ENCODE measurements around the gene VPS41. TPM values are rescaled to one million over a fixed set of nuclear protein-coding genes. Genes with fewer than 3 reads are reported as not detected.

Gene VPS41
- total and polyA plus RNA-seq, 10 of the 15 experiments (the other 5 are each of a cell fraction or from before 2014, with no cell fraction given) = 15.3 to 63.2 (median 47.0) TPM

DNA sequence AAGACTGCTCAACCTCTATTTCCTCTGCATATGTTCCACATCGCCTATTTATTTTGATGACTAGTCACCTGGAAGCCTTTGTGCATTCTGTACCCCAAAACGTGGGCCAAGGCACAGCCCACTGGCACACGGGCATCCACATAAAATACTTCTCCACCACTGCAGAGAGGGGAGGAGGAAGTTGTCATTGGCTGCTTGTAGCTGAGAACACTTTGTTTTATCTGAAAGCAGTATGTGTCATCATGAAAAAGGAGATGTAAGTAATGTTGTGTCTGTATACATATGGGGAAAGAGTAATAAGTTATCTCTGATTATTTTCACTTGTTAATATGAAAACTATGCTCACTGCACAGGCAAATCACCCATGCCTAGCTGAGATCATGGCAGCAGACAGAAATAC, 229.6 kb downstream of the VPS41 start:
- Histone ChIP-seq H3K9me3 (replicated peaks; ENCODE audit: control insufficient read depth, insufficient read depth, low read length) (no peaks in the 10 kb centered on the region), H3K36me3 (ENCODE audit: control insufficient read depth in 2 of 2, insufficient read depth in 2 of 2, low read length in 1 of 2) (no peaks in the 10 kb centered on the region), H3K4me1 (ENCODE audit: control insufficient read depth, insufficient read depth, low read length) (no peaks in the 10 kb centered on the region), H3K79me2 (ENCODE audit: control insufficient read depth, insufficient read depth, low read length) (no peaks in the 10 kb centered on the region), H3K27ac (ENCODE audit: control insufficient read depth, insufficient read depth) (no peak overlapping the region), H2AFZ (ENCODE audit: control insufficient read depth, low read depth, low read length) (no peak overlapping the region), H3K9ac (ENCODE audit: control insufficient read depth, insufficient read depth, low read length) (no peak overlapping the region), H3K4me3 (no peak overlapping the region), H3K27me3 (replicated peaks in 1 of 2; ENCODE audit: control insufficient read depth in 2 of 2, insufficient read depth in 2 of 2, low read length in 1 of 2) (no peaks in the 10 kb centered on the region; a peak in 1 of 4 replicates), H4K20me1 (ENCODE audit: control insufficient read depth, insufficient read depth) (no peaks in the 10 kb centered on the region), H3K4me2 (ENCODE audit: control insufficient read depth, insufficient read depth) (no peak overlapping the region)
- intact Hi-C loops (cut with micrococcal nuclease; ENCODE audit: unreplicated experiment) = no loop called here
- CTCF ChIA-PET = interaction anchor here (2.0 kb wide), 1 partner anchor 19 kb away, joined by 8 read pairs; no protein-coding TSS in a partner anchor
- in situ Hi-C loops (cut with MboI) = no loop called here
- BruUV-seq (replicated peaks) = no TSS peak
- POLR2A ChIA-PET = no interaction called here
- SMC1A ChIA-PET (ENCODE audit: uncharacterized antibody, unreplicated experiment) = no interaction called here
- FAIRE-seq = no peak
- RAD21 ChIA-PET (ENCODE audit: unreplicated experiment) = no interaction called here
- 14% methylated on average over 3 of the region's 3 CpGs for WGBS (ENCODE audit: insufficient coverage, insufficient replicate concordance, low lambda C conversion rate, missing lambda C conversion rate)
- DNase-seq (ENCODE audit: low read depth, low spot score) = no peak
- no peak for ATAC-seq
- TF ChIP-seq, protein P1, sequence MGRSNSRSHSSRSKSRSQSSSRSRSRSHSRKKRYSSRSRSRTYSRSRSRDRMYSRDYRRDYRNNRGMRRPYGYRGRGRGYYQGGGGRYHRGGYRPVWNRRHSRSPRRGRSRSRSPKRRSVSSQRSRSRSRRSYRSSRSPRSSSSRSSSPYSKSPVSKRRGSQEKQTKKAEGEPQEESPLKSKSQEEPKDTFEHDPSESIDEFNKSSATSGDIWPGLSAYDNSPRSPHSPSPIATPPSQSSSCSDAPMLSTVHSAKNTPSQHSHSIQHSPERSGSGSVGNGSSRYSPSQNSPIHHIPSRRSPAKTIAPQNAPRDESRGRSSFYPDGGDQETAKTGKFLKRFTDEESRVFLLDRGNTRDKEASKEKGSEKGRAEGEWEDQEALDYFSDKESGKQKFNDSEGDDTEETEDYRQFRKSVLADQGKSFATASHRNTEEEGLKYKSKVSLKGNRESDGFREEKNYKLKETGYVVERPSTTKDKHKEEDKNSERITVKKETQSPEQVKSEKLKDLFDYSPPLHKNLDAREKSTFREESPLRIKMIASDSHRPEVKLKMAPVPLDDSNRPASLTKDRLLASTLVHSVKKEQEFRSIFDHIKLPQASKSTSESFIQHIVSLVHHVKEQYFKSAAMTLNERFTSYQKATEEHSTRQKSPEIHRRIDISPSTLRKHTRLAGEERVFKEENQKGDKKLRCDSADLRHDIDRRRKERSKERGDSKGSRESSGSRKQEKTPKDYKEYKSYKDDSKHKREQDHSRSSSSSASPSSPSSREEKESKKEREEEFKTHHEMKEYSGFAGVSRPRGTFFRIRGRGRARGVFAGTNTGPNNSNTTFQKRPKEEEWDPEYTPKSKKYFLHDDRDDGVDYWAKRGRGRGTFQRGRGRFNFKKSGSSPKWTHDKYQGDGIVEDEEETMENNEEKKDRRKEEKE (IDR thresholded peaks at IDR 0.05) = no peak
- TF ChIP-seq, protein P2, sequence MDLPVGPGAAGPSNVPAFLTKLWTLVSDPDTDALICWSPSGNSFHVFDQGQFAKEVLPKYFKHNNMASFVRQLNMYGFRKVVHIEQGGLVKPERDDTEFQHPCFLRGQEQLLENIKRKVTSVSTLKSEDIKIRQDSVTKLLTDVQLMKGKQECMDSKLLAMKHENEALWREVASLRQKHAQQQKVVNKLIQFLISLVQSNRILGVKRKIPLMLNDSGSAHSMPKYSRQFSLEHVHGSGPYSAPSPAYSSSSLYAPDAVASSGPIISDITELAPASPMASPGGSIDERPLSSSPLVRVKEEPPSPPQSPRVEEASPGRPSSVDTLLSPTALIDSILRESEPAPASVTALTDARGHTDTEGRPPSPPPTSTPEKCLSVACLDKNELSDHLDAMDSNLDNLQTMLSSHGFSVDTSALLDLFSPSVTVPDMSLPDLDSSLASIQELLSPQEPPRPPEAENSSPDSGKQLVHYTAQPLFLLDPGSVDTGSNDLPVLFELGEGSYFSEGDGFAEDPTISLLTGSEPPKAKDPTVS (IDR thresholded peaks at IDR 0.05; ENCODE audit: low read depth, low read length) = no peak
- TF ChIP-seq ETV6 (conservative IDR thresholded peaks at IDR 0.05 in 1 of 2, IDR thresholded peaks at IDR 0.05 in 1 of 2; ENCODE audit: borderline replicate concordance in 1 of 2, low read depth in 1 of 2) (no peak), NBN (IDR thresholded peaks at IDR 0.05) (no peak), CEBPB (IDR thresholded peaks at IDR 0.05; ENCODE audit: borderline replicate concordance in 1 of 2, low read depth in 2 of 2, low read length in 2 of 2) (no peak), NR2F1 (conservative IDR thresholded peaks at IDR 0.05) (no peak), ZNF384 (IDR thresholded peaks at IDR 0.05; ENCODE audit: borderline replicate concordance, low read depth, low read length) (no peak), BRCA1 (IDR thresholded peaks at IDR 0.05; ENCODE audit: low read depth, low read length) (no peak), SP1 (IDR thresholded peaks at IDR 0.05; ENCODE audit: low read depth, low read length) (no peak), BHLHE40 (IDR thresholded peaks at IDR 0.05; ENCODE audit: borderline replicate concordance in 1 of 2, low read depth in 2 of 2, low read length in 1 of 2) (no peak), ZZZ3 (IDR thresholded peaks at IDR 0.05; ENCODE audit: control insufficient read depth, insufficient read length, low read depth) (no peak), CBX3 (IDR thresholded peaks at IDR 0.05; ENCODE audit: borderline replicate concordance, low read depth) (no peak)
- TF ChIP-seq, protein P3, sequence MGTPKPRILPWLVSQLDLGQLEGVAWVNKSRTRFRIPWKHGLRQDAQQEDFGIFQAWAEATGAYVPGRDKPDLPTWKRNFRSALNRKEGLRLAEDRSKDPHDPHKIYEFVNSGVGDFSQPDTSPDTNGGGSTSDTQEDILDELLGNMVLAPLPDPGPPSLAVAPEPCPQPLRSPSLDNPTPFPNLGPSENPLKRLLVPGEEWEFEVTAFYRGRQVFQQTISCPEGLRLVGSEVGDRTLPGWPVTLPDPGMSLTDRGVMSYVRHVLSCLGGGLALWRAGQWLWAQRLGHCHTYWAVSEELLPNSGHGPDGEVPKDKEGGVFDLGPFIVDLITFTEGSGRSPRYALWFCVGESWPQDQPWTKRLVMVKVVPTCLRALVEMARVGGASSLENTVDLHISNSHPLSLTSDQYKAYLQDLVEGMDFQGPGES (IDR thresholded peaks at IDR 0.05) = no peak
- TF ChIP-seq, protein P4, sequence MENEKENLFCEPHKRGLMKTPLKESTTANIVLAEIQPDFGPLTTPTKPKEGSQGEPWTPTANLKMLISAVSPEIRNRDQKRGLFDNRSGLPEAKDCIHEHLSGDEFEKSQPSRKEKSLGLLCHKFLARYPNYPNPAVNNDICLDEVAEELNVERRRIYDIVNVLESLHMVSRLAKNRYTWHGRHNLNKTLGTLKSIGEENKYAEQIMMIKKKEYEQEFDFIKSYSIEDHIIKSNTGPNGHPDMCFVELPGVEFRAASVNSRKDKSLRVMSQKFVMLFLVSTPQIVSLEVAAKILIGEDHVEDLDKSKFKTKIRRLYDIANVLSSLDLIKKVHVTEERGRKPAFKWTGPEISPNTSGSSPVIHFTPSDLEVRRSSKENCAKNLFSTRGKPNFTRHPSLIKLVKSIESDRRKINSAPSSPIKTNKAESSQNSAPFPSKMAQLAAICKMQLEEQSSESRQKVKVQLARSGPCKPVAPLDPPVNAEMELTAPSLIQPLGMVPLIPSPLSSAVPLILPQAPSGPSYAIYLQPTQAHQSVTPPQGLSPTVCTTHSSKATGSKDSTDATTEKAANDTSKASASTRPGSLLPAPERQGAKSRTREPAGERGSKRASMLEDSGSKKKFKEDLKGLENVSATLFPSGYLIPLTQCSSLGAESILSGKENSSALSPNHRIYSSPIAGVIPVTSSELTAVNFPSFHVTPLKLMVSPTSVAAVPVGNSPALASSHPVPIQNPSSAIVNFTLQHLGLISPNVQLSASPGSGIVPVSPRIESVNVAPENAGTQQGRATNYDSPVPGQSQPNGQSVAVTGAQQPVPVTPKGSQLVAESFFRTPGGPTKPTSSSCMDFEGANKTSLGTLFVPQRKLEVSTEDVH (IDR thresholded peaks at IDR 0.05; ENCODE audit: low read depth, partially characterized antibody) = no peak
- TF ChIP-seq, protein P5, sequence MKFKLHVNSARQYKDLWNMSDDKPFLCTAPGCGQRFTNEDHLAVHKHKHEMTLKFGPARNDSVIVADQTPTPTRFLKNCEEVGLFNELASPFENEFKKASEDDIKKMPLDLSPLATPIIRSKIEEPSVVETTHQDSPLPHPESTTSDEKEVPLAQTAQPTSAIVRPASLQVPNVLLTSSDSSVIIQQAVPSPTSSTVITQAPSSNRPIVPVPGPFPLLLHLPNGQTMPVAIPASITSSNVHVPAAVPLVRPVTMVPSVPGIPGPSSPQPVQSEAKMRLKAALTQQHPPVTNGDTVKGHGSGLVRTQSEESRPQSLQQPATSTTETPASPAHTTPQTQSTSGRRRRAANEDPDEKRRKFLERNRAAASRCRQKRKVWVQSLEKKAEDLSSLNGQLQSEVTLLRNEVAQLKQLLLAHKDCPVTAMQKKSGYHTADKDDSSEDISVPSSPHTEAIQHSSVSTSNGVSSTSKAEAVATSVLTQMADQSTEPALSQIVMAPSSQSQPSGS (IDR thresholded peaks at IDR 0.05; ENCODE audit: low read length) = no peak
